HEK293T (cell line): ENCODE results near the gene HRH4.

Experiments used
- CTCF ChIA-PET: fragments of 350-600 bp; formaldehyde crosslinking; extraction: SDS; loops from one replicate; lab custom pipeline; 2021; ENCODE audit warnings: antibody characterized with exemption, inconsistent platforms; lab: Yijun Ruan, JAX
- POLR2A ChIA-PET: fragments of 350-600 bp; formaldehyde crosslinking; extraction: SDS; loops from one replicate; lab custom pipeline; 2020; ENCODE audit warnings: antibody characterized with exemption, inconsistent platforms; lab: Yijun Ruan, JAX
- DNase-seq: peaks from one replicate; pipeline ENCODE4 v3.0.0; 2012; ENCODE audit warnings: mixed read lengths; ENCODE audit errors: extremely low spot score
- ARNT ChIP-seq: fragments of 450-650 bp; IDR thresholded peaks from 2 replicates; pipeline ENCODE4 v1.6.1; 2017; ENCODE audit warnings: mild to moderate bottlenecking
- BHLHE40 ChIP-seq: fragments of 450-650 bp; IDR thresholded peaks from 2 replicates; pipeline ENCODE4 v1.6.1; 2016; ENCODE audit warnings: mild to moderate bottlenecking, moderate library complexity, borderline replicate concordance
- CTBP1 ChIP-seq: fragments of 450-650 bp; IDR thresholded peaks from 2 replicates; pipeline ENCODE4 v1.6.1; 2016; ENCODE audit warnings: borderline replicate concordance
- ELF4 ChIP-seq: fragments of 450-650 bp; IDR thresholded peaks from 2 replicates; pipeline ENCODE4 v1.6.1; 2017; ENCODE audit warnings: antibody characterized with exemption
- FOXA1 ChIP-seq: fragments of 450-650 bp; IDR thresholded peaks from 2 replicates; pipeline ENCODE4 v1.6.1; 2016; ENCODE audit warnings: mild to moderate bottlenecking
- FOXK2 ChIP-seq: fragments of 450-650 bp; IDR thresholded peaks from 2 replicates; pipeline ENCODE4 v1.6.1; 2016; ENCODE audit warnings: mild to moderate bottlenecking
- FOXM1 ChIP-seq: fragments of 450-650 bp; IDR thresholded peaks from 2 replicates; pipeline ENCODE4 v1.6.1; 2017; ENCODE audit warnings: mild to moderate bottlenecking, borderline replicate concordance
- HDGF ChIP-seq: fragments of 450-650 bp; IDR thresholded peaks from 2 replicates; pipeline ENCODE4 v1.6.1; 2017; ENCODE audit warnings: antibody characterized with exemption, borderline replicate concordance
- L3MBTL2 ChIP-seq: fragments of 450-650 bp; conservative IDR thresholded peaks from 2 replicates; pipeline ENCODE4 v1.6.1; 2016; ENCODE audit warnings: mild to moderate bottlenecking
- LEF1 ChIP-seq: fragments of 450-650 bp; IDR thresholded peaks from 2 replicates; pipeline ENCODE4 v1.6.1; 2017; ENCODE audit warnings: mild to moderate bottlenecking, borderline replicate concordance
- NFRKB ChIP-seq: fragments of 450-650 bp; IDR thresholded peaks from 2 replicates; pipeline ENCODE4 v1.6.1; 2016; ENCODE audit warnings: mild to moderate bottlenecking, moderate library complexity
- SP1 ChIP-seq: fragments of 450-650 bp; IDR thresholded peaks from 2 replicates; pipeline ENCODE4 v1.6.1; 2017
- SUZ12 ChIP-seq: fragments of 450-650 bp; IDR thresholded peaks from 2 replicates; pipeline ENCODE4 v1.6.1; 2016; ENCODE audit warnings: mild to moderate bottlenecking
- TARDBP ChIP-seq: fragments of 450-650 bp; IDR thresholded peaks from 2 replicates; pipeline ENCODE4 v1.6.1; 2016
- ZNF384 ChIP-seq: fragments of 450-650 bp; IDR thresholded peaks from 2 replicates; pipeline ENCODE4 v1.6.1; 2016
- TF ChIP-seq, protein P1 (sequence below): fragments of 450-650 bp; IDR thresholded peaks from 2 replicates; pipeline ENCODE4 v1.6.1; 2016

Gene HRH4

DNA sequence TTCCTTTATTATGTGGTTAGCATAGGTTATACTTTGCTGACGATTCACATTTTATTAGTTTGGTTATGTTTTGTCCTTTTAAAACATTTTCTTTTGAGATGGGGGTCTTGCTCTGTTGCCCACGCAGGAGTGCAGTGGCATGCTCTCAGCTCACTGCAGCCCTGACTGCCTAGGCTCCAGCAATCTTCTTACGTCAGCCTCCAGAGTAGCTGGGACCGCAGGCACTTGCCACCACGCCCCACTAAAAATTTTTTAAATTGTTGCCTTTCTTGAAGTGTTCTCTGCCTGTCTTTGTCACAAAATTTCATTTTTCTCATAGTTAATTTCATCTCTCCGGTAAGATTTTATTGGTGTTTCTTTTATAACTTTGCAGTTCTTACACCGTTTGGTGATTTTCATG, 18.9 kb downstream of the HRH4 start:
- TF ChIP-seq L3MBTL2 (no peak), ELF4 (no peak), SP1 (no peak), SUZ12 (no peak), ZNF384 (no peak), FOXA1 (no peak), BHLHE40 (no peak), LEF1 (no peak), TARDBP (no peak), FOXK2 (no peak), NFRKB (no peak), ARNT (no peak), CTBP1 (no peak), HDGF (no peak), FOXM1 (no peak)
- TF ChIP-seq, protein P1, sequence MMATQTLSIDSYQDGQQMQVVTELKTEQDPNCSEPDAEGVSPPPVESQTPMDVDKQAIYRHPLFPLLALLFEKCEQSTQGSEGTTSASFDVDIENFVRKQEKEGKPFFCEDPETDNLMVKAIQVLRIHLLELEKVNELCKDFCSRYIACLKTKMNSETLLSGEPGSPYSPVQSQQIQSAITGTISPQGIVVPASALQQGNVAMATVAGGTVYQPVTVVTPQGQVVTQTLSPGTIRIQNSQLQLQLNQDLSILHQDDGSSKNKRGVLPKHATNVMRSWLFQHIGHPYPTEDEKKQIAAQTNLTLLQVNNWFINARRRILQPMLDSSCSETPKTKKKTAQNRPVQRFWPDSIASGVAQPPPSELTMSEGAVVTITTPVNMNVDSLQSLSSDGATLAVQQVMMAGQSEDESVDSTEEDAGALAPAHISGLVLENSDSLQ, result no peak
- POLR2A ChIA-PET, result no interaction called here
- CTCF ChIA-PET, result no interaction called here
- DNase-seq, result no peak

DNA sequence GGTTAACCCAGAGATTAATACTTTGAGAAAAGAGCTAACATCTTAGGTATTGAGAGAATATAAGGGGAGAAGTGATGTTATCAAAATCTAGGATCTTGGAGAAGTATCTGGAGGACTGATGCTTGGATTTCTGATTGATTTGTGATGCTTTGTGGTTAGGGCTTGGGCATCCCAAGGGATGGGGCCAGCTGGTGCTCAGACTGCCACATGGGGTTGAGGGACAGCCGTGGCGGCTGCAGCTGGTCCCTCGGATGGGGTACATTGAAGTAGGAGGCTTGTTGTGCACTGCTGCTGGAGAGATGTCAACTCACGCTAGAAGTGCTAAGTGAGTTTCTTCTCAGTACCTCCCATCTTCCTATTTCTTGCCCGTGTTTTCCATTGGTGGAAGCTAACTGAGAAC, 22.4 kb downstream of the HRH4 start:
- POLR2A ChIA-PET, result interaction anchor here (0.8 kb wide), 1 partner anchor 57 kb away, joined by 3 read pairs; the partner anchor contains the start of gene IMPACT
- no peak for DNase-seq
- no peak for TF ChIP-seq HDGF
- TF ChIP-seq, protein P1, result no peak
- no peak for TF ChIP-seq LEF1
- no peak for TF ChIP-seq L3MBTL2
- TF ChIP-seq ELF4, result no peak
- TF ChIP-seq ARNT, result no peak
- TF ChIP-seq TARDBP, result no peak
- no peak for TF ChIP-seq NFRKB
- no peak for TF ChIP-seq BHLHE40
- CTCF ChIA-PET, result no interaction called here

DNA sequence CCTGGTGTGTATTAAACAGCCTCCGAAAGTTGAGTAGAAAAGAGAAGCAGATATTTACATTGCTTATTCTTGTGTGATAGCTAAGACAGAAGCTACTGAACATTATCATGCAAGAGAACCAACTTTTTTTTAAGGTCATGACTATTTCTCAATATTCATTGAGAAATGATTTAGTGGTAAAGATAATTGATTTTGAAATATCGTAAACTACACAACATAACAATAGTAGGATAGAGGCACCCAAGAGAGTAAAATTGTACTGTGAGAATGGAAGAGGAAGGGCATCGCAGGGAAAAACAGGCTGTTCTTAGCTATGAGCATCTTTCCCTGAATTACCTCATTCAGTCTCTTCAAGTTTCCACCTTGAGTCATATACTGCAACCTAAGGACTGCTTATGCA, 25.2 kb downstream of the HRH4 start:
- ChIA-PET CTCF (interaction anchor here (1.2 to 1.3 kb wide), 3 partner anchors 58 to 309 kb away, joined by 3 to 5 read pairs (median 3); no protein-coding TSS in a partner anchor), POLR2A (no interaction called here)
- TF ChIP-seq LEF1 (no peak), NFRKB (no peak), ZNF384 (no peak)
- no peak for DNase-seq

DNA sequence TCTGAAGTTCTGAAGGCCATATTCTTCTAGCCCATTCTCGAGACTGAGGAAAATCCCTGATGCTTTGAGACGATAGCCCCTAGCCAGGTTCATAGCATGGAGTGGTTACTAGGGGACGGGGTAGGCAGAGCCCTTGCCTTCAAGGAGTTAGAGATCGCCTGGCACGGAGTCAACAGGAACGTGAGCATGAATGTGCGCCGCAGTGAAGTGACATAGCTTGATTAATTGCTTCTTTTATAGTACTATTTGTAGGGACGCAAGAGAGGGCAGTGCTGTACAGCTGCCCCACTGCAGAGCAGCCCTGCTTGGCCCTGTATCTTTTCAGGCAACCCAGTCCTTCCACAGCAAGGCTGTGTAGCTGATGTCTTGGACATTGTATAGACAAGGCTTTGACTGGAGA, 26.2 kb downstream of the HRH4 start:
- TF ChIP-seq, protein P1, result peak; percentile 56
- TF ChIP-seq L3MBTL2, result no peak
- POLR2A ChIA-PET, result no interaction called here
- DNase-seq, result no peak
- CTCF ChIA-PET, result interaction anchor here (0.6 to 1.6 kb wide), 6 partner anchors 16 to 310 kb away, joined by 3 to 8 read pairs (median 4); no protein-coding TSS in a partner anchor

DNA sequence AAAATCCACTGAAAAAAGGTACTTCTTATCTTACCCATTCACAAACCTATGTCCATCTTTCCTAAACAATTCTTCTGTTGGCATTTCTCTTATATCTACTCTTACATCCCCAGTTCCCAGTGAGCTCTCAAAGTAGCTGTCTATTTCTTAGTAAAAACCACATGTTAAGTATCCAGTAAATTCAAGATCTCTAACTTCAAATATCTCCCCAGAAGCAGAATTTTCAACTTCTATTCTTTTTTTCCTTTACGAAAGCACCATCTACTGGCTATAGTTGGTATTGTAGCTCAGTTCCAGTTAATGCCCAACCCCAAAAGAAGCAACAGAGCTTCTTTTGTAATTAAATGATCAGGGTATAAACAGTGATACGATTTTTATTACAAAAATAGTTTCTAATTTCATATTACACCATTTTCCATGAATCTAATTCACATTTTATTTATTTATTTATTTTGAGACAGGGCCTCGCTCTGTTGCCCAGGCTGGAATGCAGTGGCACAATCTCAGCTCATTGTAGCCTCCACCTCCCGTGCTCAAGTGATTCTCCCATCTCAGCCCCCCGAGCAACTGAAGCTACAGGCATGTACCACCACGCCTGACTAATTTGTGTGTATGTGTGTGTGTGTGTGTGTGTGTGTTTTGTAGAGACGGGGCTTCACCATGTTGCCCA, 28.5 kb downstream of the HRH4 start:
- ChIA-PET POLR2A (interaction anchor here (0.6 to 1.8 kb wide), 3 partner anchors 62 to 348 kb away, joined by 3 to 6 read pairs (median 4); partner anchors contain the start of genes IMPACT and OSBPL1A), CTCF (interaction anchor here (0.6 to 2.8 kb wide), 41 partner anchors 9 to 1459 kb away, joined by 3 to 28 read pairs (median 4); partner anchors contain the start of genes CABYR and OSBPL1A)
- DNase-seq, result peak; percentile 52
- TF ChIP-seq L3MBTL2 (no peak), TARDBP (no peak), SUZ12 (no peak), ELF4 (no peak), ARNT (no peak), FOXM1 (no peak), CTBP1 (no peak), LEF1 (no peak), BHLHE40 (no peak)
- TF ChIP-seq, protein P1, result no peak

DNA sequence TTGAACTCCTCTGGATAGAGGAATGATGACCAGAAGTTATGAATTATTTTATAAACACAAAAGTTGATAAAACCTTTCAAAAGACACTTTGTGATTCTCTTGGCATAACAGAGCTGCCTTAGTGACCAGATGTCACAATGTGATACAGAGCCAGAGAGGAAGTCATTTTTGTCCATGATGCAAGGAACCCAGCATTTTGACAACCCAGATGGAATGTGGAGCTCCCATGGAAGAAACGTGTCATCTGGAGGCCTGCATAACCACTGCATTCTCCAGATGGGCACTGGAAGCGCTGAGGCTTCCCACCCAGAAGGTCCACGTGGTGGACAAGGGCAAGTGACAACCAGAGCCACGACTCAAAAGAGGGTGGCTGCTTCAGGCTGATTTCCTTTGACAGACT, 30.1 kb downstream of the HRH4 start:
- ChIA-PET POLR2A (no interaction called here), CTCF (interaction anchor here (0.7 to 2.8 kb wide), 4 partner anchors 23 to 314 kb away, joined by 3 to 25 read pairs (median 4); no protein-coding TSS in a partner anchor)
- TF ChIP-seq L3MBTL2 (no peak), ARNT (no peak), BHLHE40 (no peak), LEF1 (no peak), NFRKB (no peak), TARDBP (no peak), FOXK2 (no peak), ZNF384 (no peak), SUZ12 (no peak), ELF4 (no peak), FOXM1 (no peak), FOXA1 (no peak), HDGF (no peak), CTBP1 (no peak), SP1 (no peak)
- TF ChIP-seq, protein P1, result no peak; the same call in 1 of the 2 replicates
- DNase-seq, result no peak
